Mesothelial cell of epicardium (in vitro differentiated cells): ENCODE data around the gene SUN1. TPM values are rescaled to one million over a fixed set of nuclear protein-coding genes. Genes with fewer than 3 reads are reported as not detected.
"Not testable (repeated sequence)": the region's sequence is repeated elsewhere in the genome, so short reads cannot be mapped to it uniquely, and the experiment has no call there.

Experiments
- DNase-seq, 2 experiments: peaks; one replicate each; pipeline ENCODE4 v3.0.0; 2021; ENCODE audit warnings: low spot score in 2 of 2; ENCODE audit not compliant: unreplicated experiment in 2 of 2
- H3K27ac Mint-ChIP-seq: 2 replicates; pipeline ENCODE4 v1.8.0; 2021; ENCODE audit warnings: mixed read lengths
- H3K27me3 Mint-ChIP-seq: 2 replicates; pipeline ENCODE4 v1.8.0; 2021; ENCODE audit warnings: low read depth, mixed read lengths
- H3K36me3 Mint-ChIP-seq: 2 replicates; pipeline ENCODE4 v1.8.0; 2021; ENCODE audit warnings: mixed read lengths
- H3K4me1 Mint-ChIP-seq: 2 replicates; pipeline ENCODE4 v1.8.0; 2021; ENCODE audit warnings: mixed read lengths
- H3K4me3 Mint-ChIP-seq: 2 replicates; pipeline ENCODE4 v1.8.0; 2021; ENCODE audit warnings: mild to moderate bottlenecking, moderate library complexity, mixed read lengths
- H3K9me3 Mint-ChIP-seq: 2 replicates; pipeline ENCODE4 v1.8.0; 2021; ENCODE audit warnings: mixed read lengths
- total RNA-seq: library from RNA; stranded (reverse); gene quantifications from 3 replicates; pipeline ENCODE4 v1.2.1, GENCODE V29; 2021
- TF ChIP-seq, protein P1 (sequence below): fragments of 200-600 bp; sonication (generic); IDR thresholded peaks from one replicate; pipeline ENCODE4 v1.5.0; 2021; ENCODE audit warnings: antibody characterized with exemption; ENCODE audit not compliant: unreplicated experiment

Gene SUN1
- total RNA-seq, 1 donor from 2014 or later = 201 TPM

DNA sequence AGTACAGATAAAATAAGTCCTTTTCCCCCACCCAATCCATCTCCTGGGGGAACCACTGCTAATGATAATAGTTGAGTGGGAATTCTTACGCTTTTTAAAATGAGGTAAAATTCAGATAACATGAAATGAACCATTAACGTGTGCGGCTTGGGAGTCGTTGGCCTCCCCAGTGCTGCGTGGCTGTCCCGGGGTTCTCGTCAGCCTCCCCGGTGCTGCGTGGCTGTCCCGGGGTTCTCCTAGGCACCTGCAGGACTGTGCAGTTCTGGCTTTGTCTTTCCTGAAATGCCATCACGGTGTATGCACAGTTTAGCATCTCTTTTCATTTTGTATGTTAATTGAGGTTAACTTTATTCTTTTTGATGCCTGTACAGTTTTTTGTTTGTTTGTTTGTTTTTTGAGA, 13.5 kb downstream of the SUN1 start:
- H3K27ac Mint-ChIP-seq = no peak overlapping the region
- no peak for DNase-seq
- no peaks in the 10 kb centered on the region for H3K27me3 Mint-ChIP-seq
- H3K4me1 Mint-ChIP-seq = no peaks in the 10 kb centered on the region
- TF ChIP-seq, protein P1, sequence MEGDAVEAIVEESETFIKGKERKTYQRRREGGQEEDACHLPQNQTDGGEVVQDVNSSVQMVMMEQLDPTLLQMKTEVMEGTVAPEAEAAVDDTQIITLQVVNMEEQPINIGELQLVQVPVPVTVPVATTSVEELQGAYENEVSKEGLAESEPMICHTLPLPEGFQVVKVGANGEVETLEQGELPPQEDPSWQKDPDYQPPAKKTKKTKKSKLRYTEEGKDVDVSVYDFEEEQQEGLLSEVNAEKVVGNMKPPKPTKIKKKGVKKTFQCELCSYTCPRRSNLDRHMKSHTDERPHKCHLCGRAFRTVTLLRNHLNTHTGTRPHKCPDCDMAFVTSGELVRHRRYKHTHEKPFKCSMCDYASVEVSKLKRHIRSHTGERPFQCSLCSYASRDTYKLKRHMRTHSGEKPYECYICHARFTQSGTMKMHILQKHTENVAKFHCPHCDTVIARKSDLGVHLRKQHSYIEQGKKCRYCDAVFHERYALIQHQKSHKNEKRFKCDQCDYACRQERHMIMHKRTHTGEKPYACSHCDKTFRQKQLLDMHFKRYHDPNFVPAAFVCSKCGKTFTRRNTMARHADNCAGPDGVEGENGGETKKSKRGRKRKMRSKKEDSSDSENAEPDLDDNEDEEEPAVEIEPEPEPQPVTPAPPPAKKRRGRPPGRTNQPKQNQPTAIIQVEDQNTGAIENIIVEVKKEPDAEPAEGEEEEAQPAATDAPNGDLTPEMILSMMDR = no peak
- H3K9me3 Mint-ChIP-seq = peaks cover 7% of the 10 kb centered on the region
- H3K36me3 Mint-ChIP-seq = peaks cover 35% of the 10 kb centered on the region
- H3K4me3 Mint-ChIP-seq = no peak overlapping the region

DNA sequence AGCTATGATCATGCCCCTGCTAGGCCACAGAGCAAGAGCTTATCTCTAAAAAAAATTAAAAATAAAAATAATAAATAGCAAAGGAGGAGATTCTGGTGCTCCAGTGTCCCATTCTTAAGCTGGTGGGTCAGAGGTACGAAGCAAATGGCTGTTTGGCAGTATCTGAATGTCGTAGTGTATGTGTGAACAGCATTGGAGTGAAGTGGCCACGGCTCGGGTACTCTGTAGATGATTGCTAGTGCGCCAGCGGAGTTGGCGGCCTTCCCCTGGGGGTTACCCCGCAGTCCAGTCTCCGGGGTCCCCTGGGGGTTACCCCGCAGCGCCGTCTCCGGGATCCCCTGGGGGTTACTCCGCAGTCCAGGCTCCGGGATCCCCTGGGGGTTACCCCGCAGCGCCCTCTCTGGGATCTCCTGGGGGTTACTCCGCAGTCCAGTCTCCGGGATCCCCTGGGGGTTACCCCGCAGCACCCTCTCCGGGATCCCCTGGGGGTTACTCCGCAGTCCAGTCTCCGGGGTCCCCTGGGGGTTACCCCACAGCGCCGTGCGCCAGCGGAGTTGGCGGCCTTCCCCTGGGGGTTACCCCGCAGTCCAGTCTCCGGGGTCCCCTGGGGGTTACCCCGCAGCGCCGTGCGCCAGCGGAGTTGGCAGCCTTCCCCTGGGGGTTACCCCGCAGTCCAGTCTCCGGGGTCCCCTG, 14.8 kb downstream of the SUN1 start:
- not testable (repeated sequence) for H3K4me3 Mint-ChIP-seq

DNA sequence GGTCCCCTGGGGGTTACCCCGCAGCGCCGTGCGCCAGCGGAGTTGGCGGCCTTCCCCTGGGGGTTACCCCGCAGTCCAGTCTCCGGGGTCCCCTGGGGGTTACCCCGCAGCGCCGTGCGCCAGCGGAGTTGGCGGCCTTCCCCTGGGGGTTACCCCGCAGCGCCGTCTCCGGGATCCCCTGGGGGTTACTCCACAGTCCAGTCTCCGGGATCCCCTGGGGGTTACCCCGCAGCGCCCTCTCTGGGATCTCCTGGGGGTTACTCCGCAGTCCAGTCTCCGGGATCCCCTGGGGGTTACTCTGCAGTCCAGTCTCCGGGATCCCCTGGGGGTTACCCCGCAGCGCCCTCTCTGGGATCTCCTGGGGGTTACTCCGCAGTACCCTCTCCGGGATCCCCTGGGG, 15.5 kb downstream of the SUN1 start:
- not testable (repeated sequence) for H3K4me1 Mint-ChIP-seq, H3K4me3 Mint-ChIP-seq, DNase-seq, H3K27me3 Mint-ChIP-seq, H3K27ac Mint-ChIP-seq, H3K9me3 Mint-ChIP-seq
- peaks cover 40% of the 10 kb centered on the region for H3K36me3 Mint-ChIP-seq

More for the DNA sequence above, 14.8 kb downstream of the SUN1 start:
- DNase-seq, H3K4me1 Mint-ChIP-seq, H3K27ac Mint-ChIP-seq, H3K27me3 Mint-ChIP-seq, H3K9me3 Mint-ChIP-seq: not testable (repeated sequence)
- peaks cover 38% of the 10 kb centered on the region for H3K36me3 Mint-ChIP-seq

DNA sequence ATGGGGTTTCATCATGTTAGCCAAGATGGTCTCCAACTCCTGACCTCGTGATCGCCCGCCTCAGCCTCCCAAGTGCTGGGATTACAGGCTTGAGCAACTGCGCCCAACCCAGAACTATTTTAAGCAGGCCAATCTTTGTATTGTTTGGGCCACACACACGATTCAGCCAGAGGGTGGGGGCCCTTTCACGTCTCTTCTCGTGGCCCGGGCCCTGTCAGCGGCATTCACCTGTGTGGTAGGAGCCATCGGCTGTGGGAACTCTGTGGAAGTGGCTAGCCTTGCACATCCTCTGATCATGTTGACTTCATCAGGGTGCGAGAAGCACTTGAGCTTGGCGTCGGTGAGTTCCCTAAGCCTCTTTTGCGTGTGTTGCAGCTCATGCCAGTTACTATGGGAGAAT, 16.9 kb downstream of the SUN1 start:
- TF ChIP-seq, protein P1 = no peak
- H3K4me3 Mint-ChIP-seq = no peak overlapping the region
- DNase-seq = no peak
- peaks cover 43% of the 10 kb centered on the region for H3K36me3 Mint-ChIP-seq
- H3K4me1 Mint-ChIP-seq = no peaks in the 10 kb centered on the region
- peaks cover 7% of the 10 kb centered on the region for H3K9me3 Mint-ChIP-seq
- no peak overlapping the region for H3K27ac Mint-ChIP-seq
- H3K27me3 Mint-ChIP-seq = no peaks in the 10 kb centered on the region

DNA sequence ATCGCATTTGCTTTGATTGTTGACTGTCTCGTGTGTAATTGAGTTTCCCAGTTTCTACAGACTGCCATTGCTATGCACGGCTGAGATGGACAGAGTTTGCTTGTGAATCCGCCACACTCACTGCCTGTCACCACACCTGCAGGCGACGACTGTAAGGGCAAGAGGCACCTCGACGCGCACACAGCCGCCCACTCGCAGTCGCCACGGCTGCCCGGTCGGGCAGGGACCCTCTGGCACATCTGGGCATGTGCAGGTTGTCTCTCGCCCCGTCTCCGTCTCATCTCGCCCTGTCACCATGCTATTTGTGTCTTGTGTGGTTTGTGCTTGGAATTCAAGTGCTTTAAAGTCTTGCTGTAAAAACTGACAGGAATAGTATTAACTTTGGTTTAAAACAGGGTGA, 17.5 kb downstream of the SUN1 start:
- Mint-ChIP-seq H3K4me3 (no peak overlapping the region), H3K36me3 (peaks cover 46% of the 10 kb centered on the region), H3K27me3 (no peaks in the 10 kb centered on the region), H3K4me1 (no peaks in the 10 kb centered on the region), H3K9me3 (peaks cover 7% of the 10 kb centered on the region), H3K27ac (no peak overlapping the region)
- no peak for DNase-seq
- TF ChIP-seq, protein P1 = no peak

DNA sequence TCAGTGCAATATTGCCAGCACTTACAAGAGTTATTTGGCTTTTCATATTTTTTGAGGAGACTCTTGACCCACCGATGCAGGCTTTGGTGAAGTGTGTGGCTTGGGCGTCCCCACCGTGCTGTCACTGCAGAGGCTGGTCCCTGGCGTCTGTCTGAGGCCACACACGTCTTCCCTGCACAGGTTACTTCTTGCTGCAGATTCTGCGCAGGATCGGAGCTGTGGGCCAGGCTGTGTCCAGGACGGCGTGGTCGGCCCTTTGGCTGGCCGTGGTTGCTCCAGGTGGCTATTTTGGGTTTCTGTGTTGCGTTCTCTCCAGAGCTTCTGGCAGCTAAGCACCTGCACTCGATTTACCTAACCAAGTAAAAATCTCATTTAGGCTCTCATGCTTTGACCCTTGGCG, 18.9 kb downstream of the SUN1 start:
- TF ChIP-seq, protein P1 = no peak
- Mint-ChIP-seq H3K36me3 (peaks cover 39% of the 10 kb centered on the region), H3K9me3 (peaks cover 7% of the 10 kb centered on the region)

More for the DNA sequence above, 18.9 kb downstream of the SUN1 start:
- DNase-seq = no peak
- Mint-ChIP-seq H3K27ac (no peak overlapping the region), H3K27me3 (no peaks in the 10 kb centered on the region), H3K4me1 (no peaks in the 10 kb centered on the region), H3K4me3 (no peak overlapping the region)
